ENCODE data around the gene TRAF3IP1. TPM values are rescaled to one million over a fixed set of nuclear protein-coding genes. Genes with fewer than 3 reads are reported as not detected.

Gene TRAF3IP1
- total RNA-seq, 1 donor: 7.6 TPM

DNA sequence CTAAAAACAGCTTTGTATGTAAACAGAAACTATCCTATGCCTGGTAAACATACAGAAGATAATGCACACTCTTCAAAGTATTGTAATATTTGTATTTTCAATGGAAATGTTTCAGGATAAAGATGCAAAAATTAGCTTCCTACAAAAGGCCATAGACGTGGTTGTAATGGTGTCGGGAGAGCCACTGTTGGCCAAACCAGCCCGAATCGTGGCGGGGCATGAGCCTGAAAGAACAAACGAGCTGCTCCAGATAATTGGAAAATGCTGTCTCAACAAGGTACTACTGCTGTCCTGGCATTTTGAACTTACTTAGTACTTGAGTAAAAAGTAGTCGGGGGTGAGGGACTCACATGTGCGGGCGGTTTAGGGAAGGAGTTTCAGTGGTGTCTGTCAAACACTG, 5.4 kb downstream of the TRAF3IP1 start:
- Histone ChIP-seq H2AFZ (ENCODE audit: low read length) (no peak overlapping the region), H3K36me3 (ENCODE audit: insufficient read depth, low read length) (peaks cover 36% of the 10 kb centered on the region), H3K4me3 (ENCODE audit: insufficient read depth, low read length) (no peak overlapping the region), H3K79me2 (ENCODE audit: insufficient read depth, low read length) (peaks cover 67% of the 10 kb centered on the region), H3K27ac (ENCODE audit: low read depth, low read length) (no peak overlapping the region), H3K4me2 (ENCODE audit: insufficient read depth, low read length) (no peak overlapping the region), H3K4me1 (ENCODE audit: insufficient read depth, low read length) (peaks cover 8% of the 10 kb centered on the region), H4K20me1 (ENCODE audit: insufficient read depth, low read length) (peaks cover 22% of the 10 kb centered on the region), H3K9me3 (ENCODE audit: low read depth, low read length) (no peaks in the 10 kb centered on the region), H3K27me3 (ENCODE audit: insufficient read depth, low read length) (no peaks in the 10 kb centered on the region)
- TF ChIP-seq, protein P1, sequence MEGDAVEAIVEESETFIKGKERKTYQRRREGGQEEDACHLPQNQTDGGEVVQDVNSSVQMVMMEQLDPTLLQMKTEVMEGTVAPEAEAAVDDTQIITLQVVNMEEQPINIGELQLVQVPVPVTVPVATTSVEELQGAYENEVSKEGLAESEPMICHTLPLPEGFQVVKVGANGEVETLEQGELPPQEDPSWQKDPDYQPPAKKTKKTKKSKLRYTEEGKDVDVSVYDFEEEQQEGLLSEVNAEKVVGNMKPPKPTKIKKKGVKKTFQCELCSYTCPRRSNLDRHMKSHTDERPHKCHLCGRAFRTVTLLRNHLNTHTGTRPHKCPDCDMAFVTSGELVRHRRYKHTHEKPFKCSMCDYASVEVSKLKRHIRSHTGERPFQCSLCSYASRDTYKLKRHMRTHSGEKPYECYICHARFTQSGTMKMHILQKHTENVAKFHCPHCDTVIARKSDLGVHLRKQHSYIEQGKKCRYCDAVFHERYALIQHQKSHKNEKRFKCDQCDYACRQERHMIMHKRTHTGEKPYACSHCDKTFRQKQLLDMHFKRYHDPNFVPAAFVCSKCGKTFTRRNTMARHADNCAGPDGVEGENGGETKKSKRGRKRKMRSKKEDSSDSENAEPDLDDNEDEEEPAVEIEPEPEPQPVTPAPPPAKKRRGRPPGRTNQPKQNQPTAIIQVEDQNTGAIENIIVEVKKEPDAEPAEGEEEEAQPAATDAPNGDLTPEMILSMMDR (IDR thresholded peaks at IDR 0.05; ENCODE audit: extremely low read depth, low read depth, low read length): no peak
- DNase-seq (ENCODE audit: insufficient read length, low spot score, missing footprints): no peak

DNA sequence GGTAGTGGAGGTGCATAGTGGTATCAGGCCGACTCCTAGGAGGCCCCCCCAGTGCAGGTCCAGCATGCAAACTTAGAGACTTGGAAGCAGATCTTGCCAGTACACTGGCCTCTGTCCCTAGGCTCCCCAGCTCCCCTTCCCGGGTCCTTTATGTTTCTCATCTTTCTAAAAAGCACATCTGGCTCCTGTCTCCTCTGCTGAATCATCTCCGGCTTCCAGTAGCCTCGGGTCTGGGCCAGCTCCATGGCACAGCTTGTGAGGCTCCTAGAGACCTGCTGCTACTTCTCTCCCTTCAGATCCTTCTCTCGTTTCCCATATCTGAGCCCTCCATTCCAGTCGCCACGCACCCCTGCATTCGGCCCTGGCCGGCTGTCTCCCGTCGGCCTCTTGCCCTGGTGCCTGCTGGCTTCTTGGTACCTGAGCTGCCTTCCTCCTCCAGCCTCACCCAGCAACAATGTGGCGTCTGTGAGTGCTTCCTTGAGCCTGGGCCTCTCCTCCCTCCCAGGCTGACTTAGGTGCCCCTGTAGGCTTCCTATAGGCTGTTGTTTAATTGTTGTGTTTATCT, 6.6 kb downstream of the TRAF3IP1 start:
- no peak overlapping the region for H3K27ac ChIP-seq (ENCODE audit: low read depth, low read length)
- H3K36me3 ChIP-seq (ENCODE audit: insufficient read depth, low read length): peaks cover 37% of the 10 kb centered on the region
- no peak overlapping the region for H2AFZ ChIP-seq (ENCODE audit: low read length)
- no peaks in the 10 kb centered on the region for H3K27me3 ChIP-seq (ENCODE audit: insufficient read depth, low read length)
- peaks cover 65% of the 10 kb centered on the region for H3K79me2 ChIP-seq (ENCODE audit: insufficient read depth, low read length)
- no peak overlapping the region for H3K4me2 ChIP-seq (ENCODE audit: insufficient read depth, low read length)
- TF ChIP-seq, protein P1 (IDR thresholded peaks at IDR 0.05; ENCODE audit: extremely low read depth, low read depth, low read length): no peak
- no peak for DNase-seq (ENCODE audit: insufficient read length, low spot score, missing footprints)
- H3K4me1 ChIP-seq (ENCODE audit: insufficient read depth, low read length): no peaks in the 10 kb centered on the region
- no peaks in the 10 kb centered on the region for H3K9me3 ChIP-seq (ENCODE audit: low read depth, low read length)
- H4K20me1 ChIP-seq (ENCODE audit: insufficient read depth, low read length): peaks cover 13% of the 10 kb centered on the region
- no peak overlapping the region for H3K4me3 ChIP-seq (ENCODE audit: insufficient read depth, low read length)

DNA sequence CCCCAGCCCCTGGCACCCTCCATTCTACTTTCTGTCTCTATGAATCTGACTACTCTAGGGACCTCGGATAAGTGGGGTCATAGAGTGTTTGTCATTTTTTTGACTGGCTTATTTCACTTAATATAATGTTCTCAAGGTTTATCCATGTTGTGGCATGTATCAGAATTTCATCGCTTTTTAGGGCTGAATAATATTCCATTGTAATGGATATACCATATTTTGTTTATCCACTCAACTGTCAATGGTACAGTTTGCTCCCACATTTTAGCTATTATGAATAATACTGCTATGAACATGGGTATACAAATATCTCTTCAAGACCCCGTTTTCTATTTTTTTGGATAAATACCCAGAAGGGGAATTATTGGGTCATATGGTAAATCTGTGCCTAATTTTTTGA, 7.4 kb downstream of the TRAF3IP1 start:
- H3K4me1 ChIP-seq (ENCODE audit: insufficient read depth, low read length): no peaks in the 10 kb centered on the region
- H3K4me2 ChIP-seq (ENCODE audit: insufficient read depth, low read length): no peak overlapping the region
- H3K4me3 ChIP-seq (ENCODE audit: insufficient read depth, low read length): no peak overlapping the region
- H3K27ac ChIP-seq (ENCODE audit: low read depth, low read length): no peak overlapping the region
- TF ChIP-seq, protein P1 (IDR thresholded peaks at IDR 0.05; ENCODE audit: extremely low read depth, low read depth, low read length): no peak
- H2AFZ ChIP-seq (ENCODE audit: low read length): no peak overlapping the region
- H4K20me1 ChIP-seq (ENCODE audit: insufficient read depth, low read length): peaks cover 10% of the 10 kb centered on the region
- no peaks in the 10 kb centered on the region for H3K9me3 ChIP-seq (ENCODE audit: low read depth, low read length)
- H3K27me3 ChIP-seq (ENCODE audit: insufficient read depth, low read length): no peaks in the 10 kb centered on the region
- DNase-seq (ENCODE audit: insufficient read length, low spot score, missing footprints): no peak
- H3K79me2 ChIP-seq (ENCODE audit: insufficient read depth, low read length): peaks cover 65% of the 10 kb centered on the region
- peaks cover 43% of the 10 kb centered on the region for H3K36me3 ChIP-seq (ENCODE audit: insufficient read depth, low read length)

DNA sequence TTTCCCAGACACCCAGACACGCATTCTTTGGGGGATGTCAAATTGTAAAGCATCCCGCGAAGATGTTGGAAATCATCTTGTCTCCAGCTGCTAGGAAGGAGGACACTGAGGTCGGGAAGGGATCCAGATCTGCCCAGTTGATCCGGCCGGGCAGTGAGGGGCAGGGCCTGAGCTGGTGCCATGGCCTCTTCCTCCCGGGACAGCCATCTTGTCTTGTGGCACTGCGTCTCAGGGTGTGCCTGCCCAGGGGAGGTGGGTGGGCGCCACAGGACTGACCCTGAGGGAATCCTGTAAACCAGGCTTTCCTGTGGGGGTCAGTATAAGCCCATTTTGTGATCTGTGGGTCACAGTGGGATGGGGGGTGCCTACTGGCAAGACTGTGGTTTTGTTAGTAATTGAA, 10.1 kb downstream of the TRAF3IP1 start:
- DNase-seq (ENCODE audit: insufficient read length, low spot score, missing footprints): no peak
- H3K4me1 ChIP-seq (ENCODE audit: insufficient read depth, low read length): no peaks in the 10 kb centered on the region
- no peak overlapping the region for H2AFZ ChIP-seq (ENCODE audit: low read length)
- no peak overlapping the region for H3K27ac ChIP-seq (ENCODE audit: low read depth, low read length)
- H3K36me3 ChIP-seq (ENCODE audit: insufficient read depth, low read length): peaks cover 40% of the 10 kb centered on the region
- H3K4me2 ChIP-seq (ENCODE audit: insufficient read depth, low read length): no peak overlapping the region
- peaks cover 55% of the 10 kb centered on the region for H3K79me2 ChIP-seq (ENCODE audit: insufficient read depth, low read length)
- H3K9me3 ChIP-seq (ENCODE audit: low read depth, low read length): no peaks in the 10 kb centered on the region
- H3K4me3 ChIP-seq (ENCODE audit: insufficient read depth, low read length): no peak overlapping the region
- TF ChIP-seq, protein P1 (IDR thresholded peaks at IDR 0.05; ENCODE audit: extremely low read depth, low read depth, low read length): no peak
- H3K27me3 ChIP-seq (ENCODE audit: insufficient read depth, low read length): no peaks in the 10 kb centered on the region
- H4K20me1 ChIP-seq (ENCODE audit: insufficient read depth, low read length): peaks cover 9% of the 10 kb centered on the region
